ENCODE data around the gene RPTOR.

RPTOR gene

GRCh38 chr17:80701730-80702129, 157.1 kb downstream of the RPTOR start:
- no peak for DNase-seq

- no peak for DNase-seq
Measured at GRCh38 chr17:80702315-80703141, 157.9 kb downstream of the RPTOR start.

DNA sequence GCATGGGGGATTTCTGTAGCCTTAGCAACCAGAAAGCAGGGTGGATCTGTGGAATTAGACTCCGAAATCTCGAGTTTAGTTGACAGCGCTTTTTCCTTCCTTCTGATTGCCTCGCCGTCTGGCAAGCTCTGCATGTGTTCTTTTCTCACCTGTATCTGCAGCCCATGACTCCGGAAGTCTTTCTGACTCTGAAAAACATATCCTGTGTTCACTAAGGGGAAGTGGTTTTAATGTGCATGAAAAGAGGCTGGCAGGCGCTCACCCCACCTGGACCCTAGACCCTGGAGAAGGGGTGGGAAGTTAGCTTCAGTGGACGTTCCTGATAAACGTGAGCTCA, 158.5 kb downstream of the RPTOR start:
- DNase-seq = no peak

DNA sequence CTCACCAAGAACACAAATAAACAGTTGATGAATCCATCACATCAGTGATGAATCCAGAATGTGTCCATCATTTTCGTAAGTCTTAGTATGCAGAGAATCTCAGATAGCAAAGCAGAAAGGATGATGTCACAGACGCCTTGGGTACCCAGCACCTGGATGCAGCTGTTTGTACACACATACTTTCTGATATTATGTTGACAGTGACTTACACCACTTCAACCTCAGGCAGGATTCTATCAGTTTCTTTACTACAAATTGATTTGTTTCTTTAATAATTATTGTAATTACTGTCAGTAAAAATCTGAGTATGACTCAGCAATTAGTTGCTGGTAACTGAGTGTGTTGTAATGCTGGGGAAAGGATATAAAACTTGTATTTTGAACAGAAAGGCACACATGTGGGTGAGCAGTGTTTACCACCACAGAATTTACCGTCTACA, 159.8 kb downstream of the RPTOR start:
- peak; percentile 11 for DNase-seq

DNA sequence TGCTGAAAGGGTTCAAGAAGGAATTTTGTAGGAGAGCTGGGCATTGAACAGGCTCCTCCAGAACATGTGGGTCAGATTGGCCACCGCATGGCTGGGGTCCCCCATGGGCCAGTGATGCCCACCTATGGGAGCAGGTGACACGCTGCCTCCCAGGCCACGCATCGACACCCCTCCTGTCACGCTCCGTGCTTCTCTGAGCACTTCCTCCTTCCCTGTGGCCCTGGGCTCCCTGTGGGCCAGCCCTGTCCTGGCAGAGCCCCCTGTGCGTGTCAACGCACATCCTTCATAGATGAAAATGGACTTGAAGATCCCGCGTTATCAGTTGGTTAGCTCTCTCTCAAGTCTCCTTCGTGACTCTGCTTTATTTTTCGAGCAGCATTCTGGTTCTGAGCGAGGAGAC, 160.3 kb downstream of the RPTOR start:
- DNase-seq = no peak

- DNase-seq = no peak
Measured at GRCh38 chr17:80705988-80706387, 161.3 kb downstream of the RPTOR start.

DNA sequence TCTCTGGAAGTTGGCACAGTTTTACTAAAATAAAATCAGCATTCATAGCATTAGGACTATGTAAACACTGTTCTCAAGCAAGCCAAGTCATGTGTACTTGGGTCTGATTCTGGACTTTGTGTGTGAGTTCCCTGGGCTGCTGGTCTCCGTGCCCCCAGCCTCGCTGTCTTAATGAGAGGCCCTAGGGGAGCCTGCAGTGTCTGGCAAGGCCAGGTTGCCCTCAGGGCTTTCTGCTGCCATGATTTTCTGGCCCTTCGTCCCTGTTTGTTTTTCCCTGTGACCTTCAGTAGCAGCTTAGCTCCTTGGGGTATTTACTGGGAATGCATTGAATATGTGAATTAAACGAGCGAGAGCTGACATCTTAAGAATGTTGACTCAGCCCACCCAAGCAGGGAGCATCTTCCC, 161.8 kb downstream of the RPTOR start:
- no peak for DNase-seq

- DNase-seq = no peak
Measured at GRCh38 chr17:80708480-80708879, 163.8 kb downstream of the RPTOR start.

- DNase-seq = no peak
Measured at GRCh38 chr17:80709090-80709695, 164.6 kb downstream of the RPTOR start.

GRCh38 chr17:80710714-80711302, 166.2 kb downstream of the RPTOR start:
- DNase-seq = no peak

DNA sequence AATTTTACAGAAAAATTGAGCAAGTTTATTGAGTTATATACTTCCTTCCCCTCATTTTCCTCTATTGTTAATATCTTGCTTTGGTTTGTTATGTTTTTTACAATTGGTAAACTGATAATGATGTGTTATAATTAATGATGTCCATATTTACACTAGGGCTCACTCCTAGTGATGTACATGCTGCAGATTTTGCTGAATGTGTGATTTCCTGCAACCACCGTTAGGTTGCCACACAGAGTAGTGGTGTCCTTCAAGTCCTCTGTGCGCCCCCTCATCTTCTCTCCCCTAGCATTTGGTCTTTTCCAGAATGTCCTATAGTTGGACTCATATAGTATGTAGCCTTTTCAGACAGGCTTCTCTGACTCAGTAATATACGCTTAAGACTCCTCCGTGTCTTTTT, 167.5 kb downstream of the RPTOR start:
- no peak for DNase-seq

DNA sequence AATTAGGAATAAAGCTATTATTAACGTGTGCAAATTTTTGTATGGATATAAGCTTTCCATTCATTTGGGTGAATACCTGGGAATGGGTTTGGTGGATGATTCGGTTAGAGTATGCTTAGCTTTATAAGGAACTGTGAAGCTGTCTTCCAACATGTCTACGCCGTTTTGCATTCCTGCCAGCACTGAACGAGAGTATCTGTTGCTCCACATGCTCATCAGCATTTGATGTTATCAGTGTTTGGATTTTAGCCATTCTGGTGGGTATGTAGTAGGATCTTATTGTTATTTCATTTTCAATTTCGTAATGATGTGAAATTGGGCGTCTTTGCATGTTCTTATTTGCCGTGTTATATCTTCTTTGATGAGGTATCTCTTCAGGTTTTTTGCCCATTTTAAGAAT, 168.0 kb downstream of the RPTOR start:
- no peak for DNase-seq

DNA sequence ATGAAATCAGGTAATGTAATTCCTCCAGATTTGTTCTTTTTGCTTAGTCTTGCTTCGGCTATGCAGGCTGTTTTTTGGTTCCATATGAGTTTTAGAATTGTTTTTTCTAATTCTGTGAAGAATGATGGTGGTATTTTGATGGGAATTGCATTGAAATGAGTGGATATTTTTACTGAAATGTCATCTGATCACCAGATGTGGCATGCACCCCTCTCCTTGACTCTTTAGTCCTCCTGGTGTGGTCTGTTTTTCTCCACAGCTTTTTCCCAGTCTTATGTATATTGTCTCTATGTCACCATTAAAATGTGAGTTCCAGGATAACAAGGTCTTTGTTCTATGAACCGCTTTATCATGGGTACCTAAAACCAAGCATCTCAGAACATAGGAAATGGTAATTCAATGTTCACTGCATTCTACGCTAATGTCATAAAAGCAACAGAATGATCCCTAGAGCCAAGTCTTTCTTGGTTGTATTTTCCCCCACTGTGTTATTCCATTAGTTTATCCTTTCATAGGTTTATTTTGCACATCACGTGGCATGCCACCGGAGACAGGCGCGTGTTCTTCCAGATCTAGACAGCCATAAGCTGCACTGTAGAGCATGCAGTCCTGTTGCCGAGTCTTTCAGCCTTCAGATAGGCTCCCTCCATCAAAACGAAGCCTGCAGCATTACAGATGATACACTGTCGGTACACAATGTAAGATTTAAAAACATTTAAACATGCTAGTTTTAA, 172.5 kb downstream of the RPTOR start:
- DNase-seq = no peak

- DNase-seq = no peak
Measured at GRCh38 chr17:80717720-80718083, 173.1 kb downstream of the RPTOR start.

- DNase-seq = no peak
Measured at GRCh38 chr17:80718428-80718827, 173.8 kb downstream of the RPTOR start.

- no peak for DNase-seq
Measured at GRCh38 chr17:80719449-80719848, 174.8 kb downstream of the RPTOR start.

DNA sequence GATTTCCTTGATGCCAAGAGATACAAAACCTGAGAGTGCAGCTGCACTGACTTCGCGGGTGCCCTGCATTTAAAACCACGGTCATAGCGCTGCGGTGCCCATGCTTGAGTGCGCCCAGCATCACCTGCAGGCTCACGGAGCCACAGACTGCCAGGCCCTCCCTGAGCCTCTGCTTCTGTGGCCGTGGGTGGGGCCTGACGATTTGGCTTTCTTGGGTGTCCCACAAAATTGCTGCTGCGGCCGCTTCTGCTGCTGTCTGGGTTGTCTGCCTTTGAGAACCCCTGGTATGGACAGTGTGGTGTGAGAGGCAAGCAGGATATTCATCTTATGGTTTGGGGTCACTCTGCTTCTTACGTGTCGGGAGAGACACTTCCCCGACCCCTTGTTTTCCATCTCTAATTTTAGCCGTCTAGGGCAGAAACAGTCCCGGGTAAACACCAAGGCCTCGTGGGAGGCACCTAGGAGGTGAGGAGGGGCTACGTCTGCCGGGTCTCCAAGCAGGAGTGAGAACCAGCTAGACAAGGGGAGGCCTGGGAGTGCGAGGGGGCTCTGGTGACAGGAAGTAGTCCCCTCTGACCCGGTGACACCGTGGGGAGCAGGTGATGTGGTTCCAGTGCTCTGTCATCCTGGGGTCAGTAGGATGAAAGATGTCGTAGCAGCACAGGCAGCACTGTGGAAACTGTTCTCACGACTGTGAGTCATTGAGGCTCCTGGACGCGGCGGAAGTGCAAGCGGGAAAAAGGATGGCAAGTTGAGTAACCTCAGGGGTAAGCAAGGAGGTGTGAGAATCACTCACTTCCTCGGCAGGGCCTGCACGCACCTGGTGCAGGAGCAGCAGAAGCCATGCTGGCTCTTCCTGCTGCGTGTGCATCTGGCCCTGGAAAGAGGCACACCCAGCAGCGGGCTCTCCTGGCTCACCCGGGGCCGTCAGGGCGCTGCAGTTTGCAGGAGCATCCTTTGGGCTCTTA, 176.3 kb downstream of the RPTOR start:
- DNase-seq = no peak

DNA sequence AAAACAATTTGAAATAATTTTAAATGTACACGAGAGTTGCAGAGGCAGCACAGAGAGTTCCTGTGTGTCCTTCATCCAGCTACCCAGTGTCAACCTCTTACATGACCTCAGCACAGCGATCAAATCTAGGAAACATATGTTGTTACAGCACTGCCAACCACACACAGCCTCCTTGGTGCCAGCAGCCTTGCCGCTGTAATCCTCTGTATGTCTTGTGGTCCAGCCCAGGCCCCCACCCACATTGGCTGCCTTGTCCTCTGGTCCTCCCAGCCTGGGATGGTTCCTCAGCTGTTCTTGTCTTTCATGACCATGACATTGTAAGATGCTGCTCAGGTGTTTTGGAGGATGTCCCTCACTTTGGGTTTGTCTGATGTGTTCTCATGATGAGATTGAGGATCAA, 178.0 kb downstream of the RPTOR start:
- DNase-seq = no peak

GRCh38 chr17:80724775-80725266, 180.2 kb downstream of the RPTOR start:
- peak; percentile 69 for DNase-seq

DNA sequence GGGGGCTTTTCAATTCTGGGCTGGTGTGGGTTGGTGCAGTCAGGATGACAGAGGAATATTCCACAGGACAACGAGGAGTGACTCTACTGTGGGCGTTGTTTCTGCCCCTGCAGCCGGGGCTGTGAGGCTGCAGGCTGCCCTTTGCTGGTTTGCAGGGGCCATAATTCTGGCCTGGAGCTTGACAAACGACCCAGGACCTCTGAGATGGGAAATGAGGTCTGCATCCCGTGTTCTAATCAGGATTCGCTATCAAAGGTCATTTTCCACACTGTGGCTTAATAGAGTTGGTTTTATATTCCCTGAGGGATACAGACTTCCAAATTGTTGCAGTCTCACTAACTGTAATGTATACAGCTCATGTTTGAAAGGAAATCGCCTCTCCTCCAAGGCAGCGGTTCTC, 180.9 kb downstream of the RPTOR start:
- DNase-seq = no peak

GRCh38 chr17:80726558-80727408, 182.1 kb downstream of the RPTOR start:
- DNase-seq = no peak

Measured in NCI-H226 (cell line).